Tibial artery (tissue), 4 donors: Measurements from ENCODE around the gene RPTN.

Source experiments
- DNase-seq, 2 donors: peaks; one replicate each; pipeline ENCODE4 v3.0.0-alpha.2; 2019
- H3K27ac ChIP-seq, 2 donors: fragments of 200-600 bp; sonication (generic) in 1 of 2; 1 replicate in 1 of 2; 2 replicates in 1 of 2; pipeline ENCODE4 v1.5.1; 2018 to 2019; ENCODE audit warnings: mild to moderate bottlenecking in 1 of 2
- H3K27me3 ChIP-seq, 2 donors: fragments of 200-600 bp; sonication (generic) in 1 of 2; one replicate each; pipeline versions ENCODE4 v1.5.1 to v1.6.0; 2016 to 2019
- H3K36me3 ChIP-seq, 3 donors: fragments of 200-600 bp; sonication (generic) in 2 of 3; one replicate each; pipeline ENCODE4 v1.5.1; 2016 to 2019; ENCODE audit warnings: mild to moderate bottlenecking in 2 of 3
- H3K4me1 ChIP-seq, 4 donors: fragments of 200-600 bp; sonication (generic) in 2 of 4; 1 replicate in 3 of 4; 2 replicates in 1 of 4; pipeline ENCODE4 v1.5.1; 2016 to 2019
- H3K4me3 ChIP-seq, 2 donors: fragments of 200-600 bp; sonication (generic) in 1 of 2; 1 replicate in 1 of 2; 2 replicates in 1 of 2; pipeline ENCODE4 v1.5.1; 2018 to 2019; ENCODE audit warnings: mild to moderate bottlenecking in 2 of 2
- H3K9me3 ChIP-seq, 3 donors: fragments of 200-600 bp; sonication (generic) in 1 of 3; one replicate each; pipeline ENCODE4 v1.5.1; 2016 to 2019
- CTCF ChIP-seq, 2 experiments: fragments of 200-600 bp in 1 of 2; fragments of 450-650 bp in 1 of 2; IDR thresholded peaks; one replicate each; pipeline ENCODE4 v1.5.1; 2017 to 2019; ENCODE audit warnings: antibody characterized with exemption in 2 of 2, mild to moderate bottlenecking in 1 of 2, moderate library complexity in 1 of 2
- intact Hi-C: fragments of 100-400 bp; cut with DNase I; formaldehyde crosslinking; loops from one replicate; pipeline ENCODE4 v1.15.0; 2023; ENCODE audit warnings: low total_unique reads

The RPTN gene

GRCh38 chr1:152190589-152190988, 31.6 kb upstream of the RPTN start:
- no peaks in the 10 kb centered on the region for H3K9me3 ChIP-seq
- no peak overlapping the region for H3K27ac ChIP-seq
- H3K36me3 ChIP-seq, result no peaks in the 10 kb centered on the region
- H3K27me3 ChIP-seq, result no peaks in the 10 kb centered on the region
- H3K4me3 ChIP-seq, result no peak overlapping the region
- peaks cover 0 to 4% (median under 1%) of the 10 kb centered on the region in 4 donors for H3K4me1 ChIP-seq
- intact Hi-C loops, result no loop called here
- no peak for DNase-seq
- no peak for TF ChIP-seq CTCF (IDR thresholded peaks at IDR 0.05)

GRCh38 chr1:152189657-152190442, 30.8 kb upstream of the RPTN start:
- peak in 1 of 2 donors; percentile 58 for DNase-seq
- no peaks in the 10 kb centered on the region for H3K9me3 ChIP-seq
- peak overlapping the region in 1 of 2 donors; percentile 56 for H3K27ac ChIP-seq
- no peaks in the 10 kb centered on the region for H3K36me3 ChIP-seq
- H3K27me3 ChIP-seq, result no peaks in the 10 kb centered on the region
- intact Hi-C loops, result loop anchor here (5.0 kb wide), 1 partner anchor 267 kb away; no protein-coding TSS in a partner anchor
- H3K4me3 ChIP-seq, result peak overlapping the region; percentile 48 to 66
- H3K4me1 ChIP-seq, result peaks cover 0 to 11% (median 7%) of the 10 kb centered on the region in 4 donors
- TF ChIP-seq CTCF (IDR thresholded peaks at IDR 0.05), result peak; percentile 55 to 64

- Histone ChIP-seq H3K36me3 (no peaks in the 10 kb centered on the region), H3K9me3 (no peaks in the 10 kb centered on the region), H3K4me1 (peaks cover 0 to 16% (median 8%) of the 10 kb centered on the region in 4 donors), H3K27ac (peak overlapping the region; percentile 56 to 58), H3K27me3 (no peaks in the 10 kb centered on the region), H3K4me3 (peak overlapping the region; percentile 48 to 66)
- peak; percentile 67 to 74 for TF ChIP-seq CTCF (IDR thresholded peaks at IDR 0.05)
- intact Hi-C loops, result loop anchor here (5.0 kb wide), 1 partner anchor 268 kb away; no protein-coding TSS in a partner anchor
- peak; percentile 65 to 78 for DNase-seq
These were observed 29.9 kb upstream of the RPTN start for GRCh38 chr1:152188673-152189591.

GRCh38 chr1:152186556-152187285, 27.7 kb upstream of the RPTN start:
- Histone ChIP-seq H3K9me3 (no peaks in the 10 kb centered on the region), H3K36me3 (no peaks in the 10 kb centered on the region), H3K4me1 (peaks cover 0 to 20% (median 16%) of the 10 kb centered on the region in 4 donors), H3K4me3 (no peak overlapping the region), H3K27ac (peak overlapping the region in 1 of 2 donors; percentile 21), H3K27me3 (no peaks in the 10 kb centered on the region)
- intact Hi-C loops, result loop anchor here (5.0 kb wide), 1 partner anchor 271 kb away; no protein-coding TSS in a partner anchor
- no peak for TF ChIP-seq CTCF (IDR thresholded peaks at IDR 0.05)
- DNase-seq, result no peak
